Right lobe of liver (tissue), 6 donors: ENCODE data around the gene ASB1. TPM values are rescaled to one million over a fixed set of nuclear protein-coding genes. Genes with fewer than 3 reads are reported as not detected.

Experiments used
- ATAC-seq, 4 donors: fragments of 200-7000 bp; cut with Tn5 transposase; one replicate each; pipeline ENCODE4 v1.9.1; 2020; ENCODE audit warnings: mild to moderate bottlenecking in 4 of 4, moderate library complexity in 4 of 4
- DNase-seq, 3 donors: peaks; one replicate each; pipeline ENCODE4 v3.0.0-alpha.2; 2020
- H3K27ac ChIP-seq, 3 donors: fragments of 200-600 bp; one replicate each; pipeline ENCODE4 v1.8.0; 2022
- H3K27me3 ChIP-seq, 2 donors: fragments of 200-600 bp; one replicate each; pipeline ENCODE4 v1.8.0; 2022
- H3K36me3 ChIP-seq, 4 donors: fragments of 200-600 bp; sonication (generic) in 1 of 4; one replicate each; pipeline versions ENCODE4 v1.5.1 to v1.8.0; 2017 to 2022; ENCODE audit warnings: control low read depth in 1 of 4
- H3K4me1 ChIP-seq, 4 donors: fragments of 200-600 bp; sonication (generic) in 1 of 4; one replicate each; pipeline versions ENCODE4 v1.5.1 to v1.8.0; 2017 to 2022; ENCODE audit warnings: control low read depth in 1 of 4
- H3K4me3 ChIP-seq, 3 donors: fragments of 200-600 bp; one replicate each; pipeline ENCODE4 v1.8.0; 2022
- H3K9me3 ChIP-seq, 4 donors: fragments of 200-600 bp; sonication (generic) in 1 of 4; one replicate each; pipeline versions ENCODE4 v1.5.1 to v1.8.0; 2017 to 2022; ENCODE audit warnings: control low read depth in 1 of 4
- CTCF ChIP-seq, 4 donors: fragments of 200-600 bp in 3 of 4; fragments of 450-650 bp in 1 of 4; IDR thresholded peaks; one replicate each; pipeline versions ENCODE4 v1.5.1 to v1.8.0; 2016 to 2022; ENCODE audit warnings: antibody characterized with exemption in 4 of 4, mild to moderate bottlenecking in 2 of 4
- POLR2A ChIP-seq: fragments of 450-650 bp; IDR thresholded peaks from one replicate; pipeline ENCODE4 v1.6.1; 2017; ENCODE audit warnings: antibody characterized with exemption, mild to moderate bottlenecking
- WGBS: methylation state at CpG from one replicate; pipeline ENCODE4 v1.1.6; 2018; ENCODE audit warnings: low coverage, low lambda C conversion rate; ENCODE audit not compliant: insufficient coverage; ENCODE audit errors: missing lambda C conversion rate; 5-methylcytosine and 5-hydroxymethylcytosine counted together
- intact Hi-C, 2 donors: fragments of 100-400 bp; cut with DNase I; formaldehyde crosslinking; loops; one replicate each; pipeline versions ENCODE4 v1.11.2 to v1.14.1; 2022
- total RNA-seq, 6 experiments: library from RNA; depleted of rRNA in 2 of 6; stranded (reverse); fragments of >200 nt in 2 of 6; fragmentation: NEBNext Ultra II Directional in 3 of 6; extraction: Animal tissue kit (Norgen Biotek cat#: 25700) in 3 of 6; gene quantifications; one replicate each; pipeline versions ENCODE4 v1.1.0 to v1.2.4, GENCODE V29; 2016 to 2023
- donor health status: DM: no; HTN: yes; CAD: no.
- donor health status: DM: no; HTN: no; CAD: no.
- donor health status: DM: no; HTN: no; CAD: no.
- donor health status: DM: no; HTN: yes; CAD: no.
- donor health status: DM: no; HTN: yes; CAD: no.

Gene ASB1
- total RNA-seq, 6 experiments from 2014 or later, result 6.3 to 18.2 (median 8.4) TPM

DNA sequence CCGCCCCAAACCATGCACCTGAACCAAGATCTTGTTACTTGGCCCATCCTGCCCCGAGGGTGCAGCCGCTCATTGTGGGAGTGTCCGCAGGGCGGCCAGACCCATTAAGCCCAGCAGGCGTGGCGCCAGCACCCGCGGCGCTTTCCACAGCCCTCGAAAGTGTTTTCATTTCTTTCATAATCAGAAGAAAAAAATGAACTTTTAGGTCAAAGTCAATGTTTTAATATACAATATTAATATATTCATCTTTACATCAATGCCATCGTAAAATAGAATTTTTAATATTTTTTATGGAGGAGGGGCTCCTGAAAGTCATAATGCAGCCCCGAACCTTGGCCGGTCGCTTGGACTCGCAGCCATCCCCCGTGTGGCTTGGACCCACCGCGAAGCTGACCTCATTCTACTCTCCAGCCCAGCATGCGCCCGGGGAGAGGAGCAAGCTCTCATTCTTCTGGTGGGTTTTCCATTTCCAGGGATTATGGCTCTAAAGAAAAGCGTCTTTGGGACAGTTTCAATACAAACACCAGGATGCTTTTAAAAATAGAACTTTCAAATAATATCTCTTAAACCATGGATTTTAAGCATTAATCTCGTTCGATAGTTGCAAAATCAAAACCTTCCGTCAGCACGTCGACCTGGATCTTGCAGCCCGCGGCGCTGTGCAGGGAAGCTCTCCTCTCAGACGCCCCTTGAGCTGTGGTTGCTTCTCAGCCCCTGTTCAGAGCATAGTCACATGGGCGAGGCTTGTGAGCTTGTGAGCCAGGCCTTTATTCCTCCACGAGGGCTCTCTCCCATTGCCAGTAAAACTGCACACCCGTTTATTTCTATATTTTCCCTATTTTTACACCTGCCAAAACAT is 17.2 kb upstream of the ASB1 start:
- Histone ChIP-seq H3K36me3 (no peaks in the 10 kb centered on the region), H3K27me3 (no peaks in the 10 kb centered on the region), H3K27ac (no peak overlapping the region), H3K4me1 (peaks cover 0 to 3% (median 1%) of the 10 kb centered on the region in 4 donors), H3K4me3 (no peak overlapping the region), H3K9me3 (no peaks in the 10 kb centered on the region)
- 89% methylated on average over 33 of the region's 34 CpGs for WGBS
- DNase-seq, result no peak
- TF ChIP-seq CTCF (IDR thresholded peaks at IDR 0.05), result no peak
- TF ChIP-seq POLR2A, result no peak
- intact Hi-C loops, result loop anchor here in 1 of 2 donors (10.0 kb wide), 1 partner anchor 45 kb away; no protein-coding TSS in a partner anchor
- ATAC-seq, result no peak

GRCh38 chr2:238412067-238412767 is 14.5 kb upstream of the ASB1 start:
- Histone ChIP-seq H3K4me1 (no peaks in the 10 kb centered on the region), H3K9me3 (no peaks in the 10 kb centered on the region), H3K27ac (no peak overlapping the region), H3K36me3 (no peaks in the 10 kb centered on the region), H3K27me3 (no peaks in the 10 kb centered on the region), H3K4me3 (no peak overlapping the region)
- ATAC-seq (no peak), DNase-seq (no peak)
- intact Hi-C loops, result no loop called here
- WGBS, result 80% methylated on average over 12 of the region's 12 CpGs
- no peak for TF ChIP-seq POLR2A
- TF ChIP-seq CTCF (IDR thresholded peaks at IDR 0.05), result no peak

DNA sequence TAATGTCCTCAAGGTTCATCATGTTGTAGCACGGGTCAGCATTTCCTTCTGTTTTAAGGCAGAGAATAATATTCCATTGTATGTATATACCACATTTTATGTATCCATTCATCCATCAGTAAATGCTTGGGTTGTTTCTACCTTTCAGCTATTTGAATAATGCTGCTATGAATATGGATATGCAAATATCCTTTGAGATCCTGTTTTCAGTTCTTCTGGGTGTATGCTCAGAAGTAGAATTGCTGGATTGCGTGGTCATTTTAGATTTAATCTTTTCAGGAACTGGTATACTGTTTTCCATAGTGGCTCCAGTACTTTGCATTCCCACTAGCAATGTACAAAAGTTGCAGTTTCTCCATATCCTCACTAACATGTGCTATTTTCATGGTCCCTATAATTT is 13.4 kb upstream of the ASB1 start:
- no peak for ATAC-seq

More for the DNA sequence above, 13.4 kb upstream of the ASB1 start:
- Histone ChIP-seq H3K9me3 (no peaks in the 10 kb centered on the region), H3K4me1 (no peaks in the 10 kb centered on the region), H3K27me3 (no peaks in the 10 kb centered on the region), H3K4me3 (no peak overlapping the region), H3K36me3 (no peaks in the 10 kb centered on the region), H3K27ac (no peak overlapping the region)
- no peak for DNase-seq
- intact Hi-C loops, result no loop called here
- 85% methylated on average over 2 of the region's 2 CpGs for WGBS
- TF ChIP-seq POLR2A, result no peak
- TF ChIP-seq CTCF (IDR thresholded peaks at IDR 0.05), result no peak
